DND-41 (cell line): ENCODE results near the gene SPAG16.

Experiments used
- ATAC-seq: fragments of 200-7000 bp; cut with Tn5 transposase; 3 replicates; pipeline ENCODE4 v1.9.1; 2021; ENCODE audit warnings: low read depth; ENCODE audit not compliant: insufficient read depth
- DNase-seq: peaks from one replicate; pipeline ENCODE4 v3.0.0-alpha.2; 2020
- H2AFZ ChIP-seq: 2 replicates; pipeline ENCODE4 v1.6.0; 2012; ENCODE audit warnings: low read depth, low read length
- H3K27ac ChIP-seq: 2 replicates; pipeline ENCODE4 v1.5.1; 2012; ENCODE audit warnings: low read length, inconsistent platforms
- H3K27me3 ChIP-seq: fragments of 200-600 bp; sonication (generic); 2 replicates; pipeline ENCODE4 v1.6.0; 2012; ENCODE audit warnings: low read length, mild to moderate bottlenecking, inconsistent platforms; ENCODE audit not compliant: insufficient read depth, poor library complexity
- H3K36me3 ChIP-seq: 2 replicates; pipeline ENCODE4 v1.5.1; 2012; ENCODE audit warnings: low read length, inconsistent platforms; ENCODE audit not compliant: insufficient read depth
- H3K4me1 ChIP-seq: 2 replicates; pipeline ENCODE4 v1.5.1; 2012; ENCODE audit warnings: mild to moderate bottlenecking, low read length; ENCODE audit not compliant: insufficient read depth
- H3K4me2 ChIP-seq: 2 replicates; pipeline ENCODE4 v1.6.0; 2012; ENCODE audit warnings: mild to moderate bottlenecking, moderate library complexity, low read length, inconsistent platforms; ENCODE audit not compliant: insufficient read depth
- H3K4me3 ChIP-seq, 2 experiments: fragments of 200-600 bp in 1 of 2; shearing (Covaris generic) in 1 of 2; 2 replicates each; pipeline ENCODE4 v1.5.1; 2012 to 2016; ENCODE audit warnings: inconsistent platforms in 2 of 2, low read length in 2 of 2, mild to moderate bottlenecking in 2 of 2, low read depth in 1 of 2, moderate library complexity in 1 of 2
- H3K79me2 ChIP-seq: 2 replicates; pipeline ENCODE4 v1.6.0; 2012; ENCODE audit warnings: low read length, inconsistent platforms; ENCODE audit not compliant: insufficient read depth
- H3K9ac ChIP-seq: 2 replicates; pipeline ENCODE4 v1.6.0; 2012; ENCODE audit warnings: low read depth, mild to moderate bottlenecking, inconsistent platforms, low read length, moderate library complexity
- H3K9me3 ChIP-seq: 2 replicates; pipeline ENCODE4 v1.5.1; 2012; ENCODE audit warnings: low read length, moderate library complexity, mild to moderate bottlenecking, inconsistent platforms; ENCODE audit not compliant: insufficient read depth, severe bottlenecking
- H4K20me1 ChIP-seq: 2 replicates; pipeline ENCODE4 v1.6.0; 2012; ENCODE audit warnings: low read length; ENCODE audit not compliant: insufficient read depth
- EZH2 ChIP-seq: IDR thresholded peaks from 3 replicates; pipeline ENCODE4 v1.6.1; 2012; ENCODE audit warnings: borderline replicate concordance, low read depth, mild to moderate bottlenecking, moderate library complexity, low read length, inconsistent platforms; ENCODE audit not compliant: severe bottlenecking
- TF ChIP-seq, protein P1 (sequence below): IDR thresholded peaks from 2 replicates; pipeline ENCODE4 v1.5.1; 2012; ENCODE audit warnings: borderline replicate concordance, low read length, moderate library complexity, mild to moderate bottlenecking; ENCODE audit not compliant: poor library complexity, severe bottlenecking; ENCODE audit errors: extremely low read depth

The SPAG16 gene

DNA sequence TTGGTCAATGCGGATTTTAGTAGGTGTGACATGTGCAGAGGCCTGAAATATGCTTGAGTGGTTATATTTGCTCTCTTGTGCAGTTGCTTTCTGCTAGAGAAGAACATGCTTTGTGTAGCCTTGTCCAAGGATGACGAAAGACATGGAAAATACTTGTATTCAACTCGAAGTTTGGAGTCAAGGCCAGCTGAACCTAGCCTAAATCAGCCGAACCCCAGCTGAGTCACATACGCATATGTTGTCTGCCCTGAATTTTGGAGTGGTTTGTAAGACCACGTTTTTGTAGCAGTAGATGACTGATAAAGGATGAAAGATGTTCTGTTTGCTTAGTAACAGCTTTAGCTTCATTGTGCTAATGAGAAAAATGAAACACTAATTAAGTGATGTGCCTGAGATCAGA lies 22.5 kb upstream of the SPAG16 start:
- Histone ChIP-seq H3K79me2 (no peaks in the 10 kb centered on the region), H3K36me3 (no peaks in the 10 kb centered on the region), H3K4me3 (no peak overlapping the region), H3K27ac (no peak overlapping the region), H3K4me1 (no peaks in the 10 kb centered on the region), H4K20me1 (no peaks in the 10 kb centered on the region), H3K4me2 (no peak overlapping the region), H3K9me3 (no peaks in the 10 kb centered on the region), H3K9ac (no peak overlapping the region), H3K27me3 (no peaks in the 10 kb centered on the region), H2AFZ (0 out of 2 replicates have a peak overlapping the region, but pooled peaks have one; percentile 7)
- TF ChIP-seq, protein P1, sequence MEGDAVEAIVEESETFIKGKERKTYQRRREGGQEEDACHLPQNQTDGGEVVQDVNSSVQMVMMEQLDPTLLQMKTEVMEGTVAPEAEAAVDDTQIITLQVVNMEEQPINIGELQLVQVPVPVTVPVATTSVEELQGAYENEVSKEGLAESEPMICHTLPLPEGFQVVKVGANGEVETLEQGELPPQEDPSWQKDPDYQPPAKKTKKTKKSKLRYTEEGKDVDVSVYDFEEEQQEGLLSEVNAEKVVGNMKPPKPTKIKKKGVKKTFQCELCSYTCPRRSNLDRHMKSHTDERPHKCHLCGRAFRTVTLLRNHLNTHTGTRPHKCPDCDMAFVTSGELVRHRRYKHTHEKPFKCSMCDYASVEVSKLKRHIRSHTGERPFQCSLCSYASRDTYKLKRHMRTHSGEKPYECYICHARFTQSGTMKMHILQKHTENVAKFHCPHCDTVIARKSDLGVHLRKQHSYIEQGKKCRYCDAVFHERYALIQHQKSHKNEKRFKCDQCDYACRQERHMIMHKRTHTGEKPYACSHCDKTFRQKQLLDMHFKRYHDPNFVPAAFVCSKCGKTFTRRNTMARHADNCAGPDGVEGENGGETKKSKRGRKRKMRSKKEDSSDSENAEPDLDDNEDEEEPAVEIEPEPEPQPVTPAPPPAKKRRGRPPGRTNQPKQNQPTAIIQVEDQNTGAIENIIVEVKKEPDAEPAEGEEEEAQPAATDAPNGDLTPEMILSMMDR = no peak
- TF ChIP-seq EZH2 = no peak
- no peak for ATAC-seq
- DNase-seq = no peak

DNA sequence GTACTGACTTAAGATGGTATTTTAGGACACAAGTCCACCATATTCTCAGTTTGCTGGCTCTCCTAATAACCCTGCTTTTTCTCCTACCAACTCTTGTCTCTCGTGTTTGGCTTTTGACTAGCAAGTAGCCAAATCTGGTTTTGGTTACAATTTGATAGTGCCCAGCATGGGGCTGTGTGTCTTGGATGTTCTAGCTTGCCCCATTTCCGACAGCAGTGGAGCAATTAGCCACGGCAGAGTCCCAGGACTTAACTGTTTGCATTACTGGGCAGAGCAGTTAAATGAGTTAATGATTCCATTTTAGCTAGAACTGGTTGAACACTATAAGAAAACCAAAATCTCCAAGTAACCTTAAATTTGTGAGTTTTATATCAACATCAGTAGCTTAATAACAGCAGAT lies 18.6 kb upstream of the SPAG16 start:
- TF ChIP-seq, protein P1 = no peak
- Histone ChIP-seq H3K27ac (no peak overlapping the region), H3K4me3 (no peak overlapping the region), H2AFZ (no peak overlapping the region), H3K79me2 (no peaks in the 10 kb centered on the region), H4K20me1 (no peaks in the 10 kb centered on the region), H3K4me1 (no peaks in the 10 kb centered on the region), H3K9me3 (no peaks in the 10 kb centered on the region), H3K9ac (no peak overlapping the region), H3K4me2 (no peak overlapping the region), H3K36me3 (no peaks in the 10 kb centered on the region), H3K27me3 (no peaks in the 10 kb centered on the region)
- ATAC-seq = no peak
- no peak for DNase-seq

DNA sequence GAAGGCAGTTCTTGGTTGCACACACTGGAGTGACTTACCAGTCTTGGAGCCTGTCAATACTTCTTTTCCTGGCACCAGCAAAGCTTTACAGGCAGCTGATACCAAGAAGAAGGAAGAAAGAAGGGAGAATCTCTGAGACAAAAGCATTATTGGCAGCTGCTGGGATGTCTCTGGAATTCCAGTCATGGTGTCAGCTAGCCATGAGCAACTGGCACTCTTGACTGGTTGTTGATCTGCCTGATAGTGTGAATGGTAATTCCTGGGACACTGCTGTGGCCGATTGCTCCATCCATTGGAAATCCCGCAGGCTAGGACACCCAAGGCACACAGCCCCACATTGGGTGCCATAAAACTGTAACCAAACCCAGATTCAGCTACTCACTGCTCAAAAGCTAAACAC lies 17.8 kb upstream of the SPAG16 start:
- no peak overlapping the region for H3K27ac ChIP-seq
- no peak for TF ChIP-seq EZH2
- TF ChIP-seq, protein P1 = no peak
- ATAC-seq (no peak), DNase-seq (no peak)
- no peaks in the 10 kb centered on the region for H3K36me3 ChIP-seq
- H3K9ac ChIP-seq = no peak overlapping the region
- no peak overlapping the region for H3K4me3 ChIP-seq
- H3K4me1 ChIP-seq = no peaks in the 10 kb centered on the region
- H3K27me3 ChIP-seq = no peaks in the 10 kb centered on the region
- H3K4me2 ChIP-seq = no peak overlapping the region
- H3K9me3 ChIP-seq = no peaks in the 10 kb centered on the region
- no peak overlapping the region for H2AFZ ChIP-seq
- no peaks in the 10 kb centered on the region for H3K79me2 ChIP-seq
- H4K20me1 ChIP-seq = no peaks in the 10 kb centered on the region

DNA sequence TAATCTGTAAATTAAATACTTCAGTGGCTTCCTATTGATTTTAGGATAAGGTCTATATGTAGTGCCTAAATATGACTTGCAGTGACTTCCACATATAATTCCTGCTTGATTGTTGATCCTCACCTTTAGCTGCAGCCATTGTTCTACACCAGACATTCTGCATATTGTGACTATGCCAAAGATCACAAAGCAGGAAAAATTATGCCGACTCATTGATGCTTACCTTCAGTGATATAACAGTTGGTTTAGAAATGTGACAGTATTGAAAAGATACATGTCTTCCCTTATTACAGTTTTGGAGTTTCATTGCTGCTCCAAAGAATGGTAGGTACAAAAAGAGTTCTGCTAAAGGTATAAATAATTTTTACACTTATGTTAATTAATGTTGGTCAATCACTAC lies 12.3 kb upstream of the SPAG16 start:
- no peak overlapping the region for H3K4me3 ChIP-seq
- no peaks in the 10 kb centered on the region for H4K20me1 ChIP-seq
- H3K4me2 ChIP-seq = no peak overlapping the region
- no peak overlapping the region for H3K9ac ChIP-seq
- H3K27ac ChIP-seq = no peak overlapping the region
- H3K9me3 ChIP-seq = no peaks in the 10 kb centered on the region
- H3K36me3 ChIP-seq = no peaks in the 10 kb centered on the region
- no peaks in the 10 kb centered on the region for H3K79me2 ChIP-seq
- no peak for DNase-seq
- no peak overlapping the region for H2AFZ ChIP-seq
- TF ChIP-seq EZH2 = no peak
- TF ChIP-seq, protein P1 = no peak
- H3K4me1 ChIP-seq = no peaks in the 10 kb centered on the region
- no peaks in the 10 kb centered on the region for H3K27me3 ChIP-seq
- no peak for ATAC-seq
